Keratinocyte (primary cell): ENCODE measurements around the gene DNAAF5. TPM values are rescaled to one million over a fixed set of nuclear protein-coding genes. Genes with fewer than 3 reads are reported as not detected.

ENCODE experiments used
- DNase-seq: peaks from one replicate; pipeline ENCODE4 v3.0.0-alpha.2; 2011; ENCODE audit warnings: low read depth, missing footprints, low spot score
- FAIRE-seq: peaks from 2 replicates; lab custom pipeline; 2011; peaks lifted over from hg19 to GRCh38; lab: Jason Lieb, UNC
- H2AFZ ChIP-seq: 2 replicates; pipeline ENCODE4 v1.6.0; 2012; ENCODE audit warnings: low read length, control low read depth, inconsistent platforms; ENCODE audit not compliant: control insufficient read depth
- H3K27ac ChIP-seq: 2 replicates; pipeline ENCODE4 v1.5.1; 2011; ENCODE audit warnings: low read length; ENCODE audit not compliant: control insufficient read depth, insufficient read depth
- H3K27me3 ChIP-seq: 3 replicates; pipeline ENCODE4 v1.6.0; 2011; ENCODE audit warnings: low read length; ENCODE audit not compliant: control insufficient read depth, insufficient read depth; ENCODE audit errors: extremely low read depth
- H3K36me3 ChIP-seq, 2 experiments: 2 replicates in 1 of 2; 3 replicates in 1 of 2; pipeline ENCODE4 v1.5.1; 2011; ENCODE audit warnings: low read length in 2 of 2, mild to moderate bottlenecking in 1 of 2; ENCODE audit not compliant: control insufficient read depth in 2 of 2, insufficient read depth in 2 of 2; ENCODE audit errors: extremely low read depth in 1 of 2
- H3K4me1 ChIP-seq: 3 replicates; pipeline ENCODE4 v1.5.1; 2011; ENCODE audit warnings: low read length; ENCODE audit not compliant: control insufficient read depth, insufficient read depth; ENCODE audit errors: extremely low read depth
- H3K4me2 ChIP-seq: 3 replicates; pipeline ENCODE4 v1.6.0; 2011; ENCODE audit warnings: low read depth, low read length; ENCODE audit not compliant: control insufficient read depth, insufficient read depth; ENCODE audit errors: extremely low read depth
- H3K4me3 ChIP-seq, 3 experiments: fragments of 200-600 bp in 1 of 3; sonication (generic) in 1 of 3; 2 replicates in 2 of 3; 3 replicates in 1 of 3; pipeline ENCODE4 v1.5.1; 2011 to 2016; ENCODE audit warnings: low read length in 3 of 3, mild to moderate bottlenecking in 3 of 3, control low read depth in 2 of 3, inconsistent platforms in 1 of 3, low read depth in 1 of 3, mixed read lengths in 1 of 3, mixed run types in 1 of 3, moderate library complexity in 1 of 3; ENCODE audit not compliant: control insufficient read depth in 2 of 3, insufficient read depth in 2 of 3; ENCODE audit errors: extremely low read depth in 1 of 3
- H3K79me2 ChIP-seq: 2 replicates; pipeline ENCODE4 v1.6.0; 2012; ENCODE audit warnings: low read length; ENCODE audit not compliant: control insufficient read depth, insufficient read depth
- H3K9ac ChIP-seq: 3 replicates; pipeline ENCODE4 v1.6.0; 2011; ENCODE audit warnings: low read length; ENCODE audit not compliant: control insufficient read depth, insufficient read depth; ENCODE audit errors: extremely low read depth
- H3K9me1 ChIP-seq: 3 replicates; pipeline ENCODE4 v1.6.0; 2011; ENCODE audit warnings: low read length; ENCODE audit not compliant: control insufficient read depth, insufficient read depth; ENCODE audit errors: extremely low read depth
- H3K9me3 ChIP-seq: 2 replicates; pipeline ENCODE4 v1.5.1; 2012; ENCODE audit warnings: low read depth, low read length; ENCODE audit not compliant: control insufficient read depth
- H4K20me1 ChIP-seq: 3 replicates; pipeline ENCODE4 v1.6.0; 2011; ENCODE audit warnings: low read length; ENCODE audit not compliant: control insufficient read depth, insufficient read depth; ENCODE audit errors: extremely low read depth
- EZH2 ChIP-seq: IDR thresholded peaks from one replicate; pipeline ENCODE4 v1.6.1; 2012; ENCODE audit warnings: inconsistent platforms, mild to moderate bottlenecking, low read length, moderate library complexity
- dilution Hi-C: fragments of 300-500 bp; cut with MboI; formaldehyde crosslinking; loops from one replicate; pipeline ENCODE4 v1.7.0; 2020; ENCODE audit warnings: low sequenced_read_pairs; ENCODE audit not compliant: extremely low pct_ligation_motif_present
- polyA plus RNA-seq, 5 experiments: library from polyadenylated mRNA; depleted of rRNA in 3 of 5; stranded (reverse) in 3 of 5; stranded (forward) in 1 of 5; unstranded in 1 of 5; fragments of >200 nt; gene quantifications; 1 replicate in 1 of 5; 2 replicates in 3 of 5; 3 replicates in 1 of 5; pipeline versions ENCODE4 v1.2.1 to v1.2.3, GENCODE V29; 2011 to 2012; ENCODE audit warnings: missing spikeins in 2 of 5, low read depth in 1 of 5, low replicate concordance in 1 of 5
- TF ChIP-seq, protein P1 (sequence below), 3 experiments: IDR thresholded peaks in 1 of 3; conservative IDR thresholded peaks in 1 of 3; optimal IDR thresholded peaks in 1 of 3; 2 replicates in 2 of 3; 3 replicates in 1 of 3; pipeline versions ENCODE3 to v1.5.1; 2011; ENCODE audit warnings: low read length in 3 of 3, mild to moderate bottlenecking in 3 of 3, moderate library complexity in 2 of 3, control low read depth in 1 of 3, inconsistent platforms in 1 of 3; ENCODE audit not compliant: insufficient read depth in 2 of 3; ENCODE audit errors: extremely low read depth in 1 of 3

DNAAF5 gene
- polyA plus RNA-seq, 1 donor (not counting 4 experiments of a cell fraction or from before 2014, with no cell fraction given): 16.3 TPM

DNA sequence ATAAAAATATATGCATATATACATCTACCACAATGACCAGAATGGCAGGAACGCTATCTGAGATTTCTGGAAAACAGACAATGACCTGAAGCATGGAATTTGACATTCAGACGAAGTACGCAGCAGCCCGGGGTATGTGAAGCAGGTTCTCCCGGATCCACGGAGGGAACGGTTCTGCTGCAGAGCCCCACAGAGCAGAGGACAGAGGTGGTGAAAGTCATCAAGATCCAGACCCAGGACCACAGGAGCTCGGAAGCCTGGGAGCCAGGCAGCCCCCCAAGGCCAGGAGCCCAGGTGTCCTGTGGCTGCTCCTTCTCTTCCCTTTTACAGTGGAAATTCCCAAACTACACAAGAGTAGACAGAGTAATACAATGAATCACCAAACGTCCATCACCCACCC is 42.1 kb upstream of the DNAAF5 start:
- TF ChIP-seq, protein P1, sequence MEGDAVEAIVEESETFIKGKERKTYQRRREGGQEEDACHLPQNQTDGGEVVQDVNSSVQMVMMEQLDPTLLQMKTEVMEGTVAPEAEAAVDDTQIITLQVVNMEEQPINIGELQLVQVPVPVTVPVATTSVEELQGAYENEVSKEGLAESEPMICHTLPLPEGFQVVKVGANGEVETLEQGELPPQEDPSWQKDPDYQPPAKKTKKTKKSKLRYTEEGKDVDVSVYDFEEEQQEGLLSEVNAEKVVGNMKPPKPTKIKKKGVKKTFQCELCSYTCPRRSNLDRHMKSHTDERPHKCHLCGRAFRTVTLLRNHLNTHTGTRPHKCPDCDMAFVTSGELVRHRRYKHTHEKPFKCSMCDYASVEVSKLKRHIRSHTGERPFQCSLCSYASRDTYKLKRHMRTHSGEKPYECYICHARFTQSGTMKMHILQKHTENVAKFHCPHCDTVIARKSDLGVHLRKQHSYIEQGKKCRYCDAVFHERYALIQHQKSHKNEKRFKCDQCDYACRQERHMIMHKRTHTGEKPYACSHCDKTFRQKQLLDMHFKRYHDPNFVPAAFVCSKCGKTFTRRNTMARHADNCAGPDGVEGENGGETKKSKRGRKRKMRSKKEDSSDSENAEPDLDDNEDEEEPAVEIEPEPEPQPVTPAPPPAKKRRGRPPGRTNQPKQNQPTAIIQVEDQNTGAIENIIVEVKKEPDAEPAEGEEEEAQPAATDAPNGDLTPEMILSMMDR (optimal IDR thresholded peaks at IDR 0.05 in 1 of 3, IDR thresholded peaks at IDR 0.05 in 1 of 3, conservative IDR thresholded peaks at IDR 0.05 in 1 of 3; ENCODE audit: extremely low read depth in 1 of 3, insufficient read depth in 2 of 3, low read length in 3 of 3): no peak
- TF ChIP-seq EZH2: no peak
- peaks cover 0 to 2% of the 10 kb centered on the region in 2 experiments for H3K36me3 ChIP-seq
- no peaks in the 10 kb centered on the region for H3K79me2 ChIP-seq
- no peak overlapping the region for H2AFZ ChIP-seq
- no peak overlapping the region for H3K4me2 ChIP-seq
- H3K9ac ChIP-seq: no peak overlapping the region
- H3K9me1 ChIP-seq: no peaks in the 10 kb centered on the region
- no peak overlapping the region for H3K4me3 ChIP-seq
- no peaks in the 10 kb centered on the region for H3K4me1 ChIP-seq
- H3K27ac ChIP-seq: no peak overlapping the region
- FAIRE-seq (no peak), DNase-seq (no peak)
- peaks cover 4% of the 10 kb centered on the region for H3K9me3 ChIP-seq
- H3K27me3 ChIP-seq: no peaks in the 10 kb centered on the region
- H4K20me1 ChIP-seq: no peaks in the 10 kb centered on the region
- dilution Hi-C loops: no loop called here

DNA sequence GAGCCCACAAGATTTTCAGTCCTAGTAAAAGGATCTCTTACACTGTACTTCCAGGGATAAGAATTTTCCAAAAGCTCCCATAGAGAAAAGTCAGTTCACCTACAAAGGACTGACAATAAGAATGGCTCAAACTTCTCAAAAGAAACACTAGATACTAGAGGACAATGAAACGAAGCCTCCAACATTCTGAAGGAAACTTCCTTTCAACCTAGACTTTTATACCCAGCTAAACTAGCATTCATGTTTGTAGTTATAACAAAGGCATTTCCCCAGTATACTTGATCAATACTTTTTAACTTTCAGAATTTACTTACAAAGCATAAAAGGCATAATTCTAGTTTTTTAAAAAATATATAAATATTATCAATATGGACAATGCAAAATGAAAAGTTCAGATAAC is 41.0 kb upstream of the DNAAF5 start:
- dilution Hi-C loops: no loop called here

More for the DNA sequence above, 41.0 kb upstream of the DNAAF5 start:
- Histone ChIP-seq H3K9ac (no peak overlapping the region), H3K27ac (no peak overlapping the region), H3K79me2 (no peaks in the 10 kb centered on the region), H3K4me2 (no peak overlapping the region), H3K9me3 (peaks cover 4% of the 10 kb centered on the region), H3K27me3 (no peaks in the 10 kb centered on the region), H3K4me1 (no peaks in the 10 kb centered on the region), H2AFZ (no peak overlapping the region), H3K4me3 (no peak overlapping the region), H4K20me1 (no peaks in the 10 kb centered on the region), H3K9me1 (no peaks in the 10 kb centered on the region), H3K36me3 (no peaks in the 10 kb centered on the region)
- no peak for TF ChIP-seq EZH2
- TF ChIP-seq, protein P1 (optimal IDR thresholded peaks at IDR 0.05 in 1 of 3, IDR thresholded peaks at IDR 0.05 in 1 of 3, conservative IDR thresholded peaks at IDR 0.05 in 1 of 3; ENCODE audit: extremely low read depth in 1 of 3, insufficient read depth in 2 of 3, low read length in 3 of 3): no peak
- FAIRE-seq (no peak), DNase-seq (no peak)
